HCT116 (cell line): ENCODE results near the gene FCER1G. TPM values are rescaled to one million over a fixed set of nuclear protein-coding genes. Genes with fewer than 3 reads are reported as not detected.

Source experiments
- ATAC-seq: fragments of 200-7000 bp; cut with Tn5 transposase; 2 replicates; pipeline ENCODE4 v1.9.1; 2020; ENCODE audit warnings: mild to moderate bottlenecking, moderate library complexity
- BruUV-seq: library from RNA; stranded (reverse); fragments of 400-500 nt; replicated peaks from 2 replicates; lab custom pipeline; 2021; lab: Mats Ljungman, UMichigan
- CTCF ChIA-PET: fragments of 300-600 bp; sonication (Branson Sonifier 250); formaldehyde crosslinking; loops from one replicate; lab custom pipeline; 2021; ENCODE audit warnings: antibody characterized with exemption; lab: Charles Lee
- POLR2A ChIA-PET: fragments of 300-600, 350-600 bp; sonication (Branson Sonifier 250); formaldehyde crosslinking; loops from one replicate; lab custom pipeline; 2021; ENCODE audit warnings: antibody characterized with exemption; lab: Charles Lee
- RAD21 ChIA-PET, 2 experiments: fragments of 300-600 bp; sonication (Branson Sonifier 250); formaldehyde crosslinking; loops; one replicate each; lab custom pipeline; 2023; ENCODE audit warnings: low total read pairs in 2 of 2; ENCODE audit not compliant: uncharacterized antibody in 2 of 2, unreplicated experiment in 2 of 2, low non-redundant PET in 1 of 2; lab: Charles Lee
- DNase-seq: peaks from one replicate; pipeline ENCODE4 v3.0.0-alpha.2; 2010; ENCODE audit warnings: low read depth, low spot score
- H2AFZ ChIP-seq: fragments of 200-600 bp; shearing (Covaris generic), sonication (generic); 2 replicates; pipeline ENCODE4 v1.6.1; 2017; ENCODE audit warnings: low read depth, mixed run types, mixed read lengths, antibody characterized with exemption, low read length; ENCODE audit not compliant: poor library complexity, severe bottlenecking
- H3K27ac ChIP-seq: 2 replicates; pipeline ENCODE4 v1.5.1; 2012; ENCODE audit warnings: low read depth, low read length
- H3K27me3 ChIP-seq: fragments of 200-600 bp; sonication (generic); 2 replicates; pipeline ENCODE4 v1.6.1; 2016; ENCODE audit warnings: mixed run types, low read length, mixed read lengths; ENCODE audit not compliant: insufficient read depth
- H3K36me3 ChIP-seq, 2 experiments: fragments of 200-500 bp in 1 of 2; fragments of 200-600 bp in 1 of 2; sonication (Bioruptor generic) in 1 of 2; sonication (generic) in 1 of 2; 2 replicates each; pipeline versions ENCODE4 v1.5.1 to v1.6.1; 2014 to 2016; ENCODE audit warnings: low read length in 2 of 2, inconsistent platforms in 1 of 2, mixed read lengths in 1 of 2, mixed run types in 1 of 2; ENCODE audit not compliant: insufficient read depth in 2 of 2, control insufficient read depth in 1 of 2
- H3K4me1 ChIP-seq, 2 experiments: fragments of 200-600 bp in 1 of 2; sonication (generic) in 1 of 2; 2 replicates each; pipeline versions ENCODE4 v1.5.1 to v1.6.1; 2012 to 2017; ENCODE audit warnings: low read length in 2 of 2, inconsistent platforms in 1 of 2, mild to moderate bottlenecking in 1 of 2, mixed read lengths in 1 of 2, mixed run types in 1 of 2, moderate library complexity in 1 of 2; ENCODE audit not compliant: insufficient read depth in 2 of 2, control insufficient read depth in 1 of 2
- H3K4me2 ChIP-seq: fragments of 200-600 bp; sonication (generic); 2 replicates; pipeline ENCODE4 v1.6.1; 2017; ENCODE audit warnings: mixed run types, low read length, mixed read lengths
- H3K4me3 ChIP-seq, 2 experiments: fragments of 200-600 bp in 1 of 2; sonication (generic) in 1 of 2; replicated peaks in 1 of 2; 2 replicates each; pipeline ENCODE4 v1.5.1; 2011 to 2016; ENCODE audit warnings: low read length in 2 of 2, control low read depth in 1 of 2, low read depth in 1 of 2, mild to moderate bottlenecking in 1 of 2, mixed read lengths in 1 of 2, mixed run types in 1 of 2
- H3K79me2 ChIP-seq: fragments of 200-600 bp; sonication (generic); 2 replicates; pipeline ENCODE4 v1.6.1; 2017; ENCODE audit warnings: mild to moderate bottlenecking, mixed run types, low read length, moderate library complexity, mixed read lengths; ENCODE audit not compliant: insufficient read depth
- H3K9ac ChIP-seq: fragments of 200-600 bp; sonication (generic); 2 replicates; pipeline ENCODE4 v1.6.1; 2016; ENCODE audit warnings: low read length, mixed read lengths
- H3K9me2 ChIP-seq: fragments of 200-600 bp; sonication (generic), shearing (Covaris generic); 2 replicates; pipeline ENCODE4 v1.6.1; 2017; ENCODE audit warnings: mixed run types, mild to moderate bottlenecking, moderate library complexity; ENCODE audit not compliant: insufficient read depth
- H3K9me3 ChIP-seq, 2 experiments: fragments of 200-500 bp in 1 of 2; fragments of 200-600 bp in 1 of 2; sonication (Bioruptor generic) in 1 of 2; sonication (generic) in 1 of 2; 2 replicates each; pipeline ENCODE4 v1.6.1; 2014 to 2017; ENCODE audit warnings: low read length in 2 of 2, mixed read lengths in 2 of 2, inconsistent platforms in 1 of 2, low read depth in 1 of 2, mild to moderate bottlenecking in 1 of 2, mixed run types in 1 of 2, moderate library complexity in 1 of 2; ENCODE audit not compliant: control insufficient read depth in 1 of 2, insufficient read depth in 1 of 2
- H4K20me1 ChIP-seq: fragments of 200-600 bp; sonication (generic), shearing (Covaris generic); 2 replicates; pipeline ENCODE4 v1.6.1; 2017; ENCODE audit warnings: mixed run types, mild to moderate bottlenecking, moderate library complexity; ENCODE audit not compliant: insufficient read depth
- CTCF ChIP-seq, 3 experiments: fragments of 200-600 bp in 1 of 3; sonication (generic) in 1 of 3; IDR thresholded peaks in 2 of 3; conservative IDR thresholded peaks in 1 of 3; 2 replicates each; pipeline ENCODE4 v1.5.1; 2012 to 2017; ENCODE audit warnings: low read depth in 2 of 3, low read length in 2 of 3, antibody characterized with exemption in 1 of 3, borderline replicate concordance in 1 of 3, control low read depth in 1 of 3, mild to moderate bottlenecking in 1 of 3, mixed read lengths in 1 of 3, mixed run types in 1 of 3, moderate library complexity in 1 of 3; ENCODE audit not compliant: insufficient read depth in 1 of 3
- EZH2phosphoT487 ChIP-seq: fragments of 200-600 bp; IDR thresholded peaks from 2 replicates; pipeline ENCODE4 v1.6.1; 2018; ENCODE audit warnings: antibody characterized with exemption, borderline replicate concordance
- FOSL1 ChIP-seq: IDR thresholded peaks from 2 replicates; pipeline ENCODE4 v1.6.1; 2012; ENCODE audit warnings: low read depth
- intact Hi-C: fragments of 100-400 bp; cut with micrococcal nuclease; formaldehyde crosslinking; loops from 2 replicates; pipeline ENCODE4 v1.10.0; 2022
- total RNA-seq: library from RNA; stranded (reverse); gene quantifications from one replicate; pipeline ENCODE4 v1.2.1, GENCODE V29; 2021; ENCODE audit not compliant: unreplicated experiment

FCER1G gene
- total RNA-seq, 1 experiment from 2014 or later, result 0.86 TPM

- POLR2A ChIA-PET, result interaction anchor here (0.6 to 2.2 kb wide), 2 partner anchors 9 to 13 kb away, joined by 3 to 9 read pairs; partner anchors contain the start of gene NDUFS2
- TF ChIP-seq CTCF (IDR thresholded peaks at IDR 0.05 in 2 of 3, conservative IDR thresholded peaks at IDR 0.05 in 1 of 3; ENCODE audit: borderline replicate concordance in 1 of 3, insufficient read depth in 1 of 3, low read depth in 2 of 3, low read length in 2 of 3), result 0 out of 6 replicates have a peak, but pooled peaks of 1 of the 3 experiments have one; percentile 2
- no peak for TF ChIP-seq EZH2phosphoT487
Observed at GRCh38 chr1:161193561-161194235, 21.4 kb upstream of the FCER1G start.

GRCh38 chr1:161195171-161195570 lies 19.9 kb upstream of the FCER1G start:
- Histone ChIP-seq H3K4me3 (no peak overlapping the region), H3K4me2 (no peak overlapping the region), H3K9ac (no peak overlapping the region)
- ChIA-PET POLR2A (no interaction called here), CTCF (interaction anchor here (0.6 to 1.6 kb wide), 2 partner anchors 30 to 201 kb away, joined by 3 to 7 read pairs; partner anchors contain the start of gene TOMM40L)
- no peak for DNase-seq
- no peak for TF ChIP-seq FOSL1
- TF ChIP-seq, all 23 proteins: peak for 0
- H3K27me3 ChIP-seq, result no peaks in the 10 kb centered on the region
- no peaks in the 10 kb centered on the region for H3K79me2 ChIP-seq
- H4K20me1 ChIP-seq, result no peaks in the 10 kb centered on the region
- RAD21 ChIA-PET, result no interaction called here
- no peaks in the 10 kb centered on the region for H3K9me3 ChIP-seq
- peaks cover 4 to 15% of the 10 kb centered on the region in 2 experiments; a peak in 2 of 4 replicates for H3K4me1 ChIP-seq
- H2AFZ ChIP-seq, result no peak overlapping the region
- no peaks in the 10 kb centered on the region for H3K9me2 ChIP-seq
- no peaks in the 10 kb centered on the region for H3K36me3 ChIP-seq
- no peak overlapping the region for H3K27ac ChIP-seq
- intact Hi-C loops, result no loop called here
- no peak for ATAC-seq
- no TSS peak for BruUV-seq

More at GRCh38 chr1:161193561-161194235, 21.4 kb upstream of the FCER1G start:
- Histone ChIP-seq H3K4me1 (peaks cover 4 to 12% of the 10 kb centered on the region in 2 experiments; a peak in 2 of 4 replicates), H3K27ac (no peak overlapping the region), H3K36me3 (no peaks in the 10 kb centered on the region), H4K20me1 (no peaks in the 10 kb centered on the region), H3K9me2 (no peaks in the 10 kb centered on the region), H3K9me3 (no peaks in the 10 kb centered on the region), H2AFZ (no peak overlapping the region), H3K79me2 (no peaks in the 10 kb centered on the region), H3K9ac (no peak overlapping the region), H3K4me2 (no peak overlapping the region), H3K27me3 (no peaks in the 10 kb centered on the region), H3K4me3 (no peak overlapping the region)
- no TSS peak for BruUV-seq
- DNase-seq, result no peak
- intact Hi-C loops, result no loop called here
- no peak for ATAC-seq
- ChIA-PET CTCF (interaction anchor here (0.6 to 1.6 kb wide), 2 partner anchors 32 to 188 kb away, joined by 3 to 7 read pairs; partner anchors contain the start of gene TOMM40L), RAD21 (no interaction called here)
